Measurements from ENCODE around the gene ZXDC.

DNA sequence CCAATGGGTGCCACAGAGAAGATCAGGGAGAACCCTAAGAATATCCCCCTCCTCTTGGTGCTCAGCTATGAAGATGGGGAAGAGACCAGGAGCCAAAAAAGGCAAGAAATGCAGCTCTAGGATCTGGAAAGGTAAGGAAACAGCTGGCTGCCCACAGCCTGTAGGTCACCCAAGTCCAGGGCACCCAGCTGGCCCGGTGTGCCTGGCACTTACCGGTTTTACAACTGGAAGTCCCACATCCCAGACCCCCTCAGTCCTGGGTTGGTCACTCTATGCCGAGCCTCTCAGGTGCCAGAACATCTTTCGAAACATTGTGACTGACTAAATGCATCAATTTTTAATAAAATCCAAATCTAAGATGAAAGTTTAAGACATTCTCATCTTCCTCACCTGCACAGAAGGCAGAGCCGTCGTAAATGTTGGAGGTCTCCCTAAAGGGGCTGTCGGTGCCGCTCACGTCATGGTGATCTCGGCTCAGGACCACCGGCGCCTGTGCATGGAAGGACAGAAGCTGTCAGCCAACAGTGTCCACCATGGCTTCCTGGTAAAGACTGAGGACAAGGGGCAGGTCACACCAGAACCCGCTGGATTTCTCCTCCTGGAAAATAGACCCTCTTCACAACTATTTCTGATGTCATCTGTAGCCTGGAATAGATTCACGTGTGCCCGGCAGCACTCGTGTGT lies 13.3 kb upstream of the ZXDC start:
- TF ChIP-seq, protein P1, sequence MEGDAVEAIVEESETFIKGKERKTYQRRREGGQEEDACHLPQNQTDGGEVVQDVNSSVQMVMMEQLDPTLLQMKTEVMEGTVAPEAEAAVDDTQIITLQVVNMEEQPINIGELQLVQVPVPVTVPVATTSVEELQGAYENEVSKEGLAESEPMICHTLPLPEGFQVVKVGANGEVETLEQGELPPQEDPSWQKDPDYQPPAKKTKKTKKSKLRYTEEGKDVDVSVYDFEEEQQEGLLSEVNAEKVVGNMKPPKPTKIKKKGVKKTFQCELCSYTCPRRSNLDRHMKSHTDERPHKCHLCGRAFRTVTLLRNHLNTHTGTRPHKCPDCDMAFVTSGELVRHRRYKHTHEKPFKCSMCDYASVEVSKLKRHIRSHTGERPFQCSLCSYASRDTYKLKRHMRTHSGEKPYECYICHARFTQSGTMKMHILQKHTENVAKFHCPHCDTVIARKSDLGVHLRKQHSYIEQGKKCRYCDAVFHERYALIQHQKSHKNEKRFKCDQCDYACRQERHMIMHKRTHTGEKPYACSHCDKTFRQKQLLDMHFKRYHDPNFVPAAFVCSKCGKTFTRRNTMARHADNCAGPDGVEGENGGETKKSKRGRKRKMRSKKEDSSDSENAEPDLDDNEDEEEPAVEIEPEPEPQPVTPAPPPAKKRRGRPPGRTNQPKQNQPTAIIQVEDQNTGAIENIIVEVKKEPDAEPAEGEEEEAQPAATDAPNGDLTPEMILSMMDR (IDR thresholded peaks at IDR 0.05), result no peak
- TF ChIP-seq POLR2A (IDR thresholded peaks at IDR 0.05), result no peak
- no peak for TF ChIP-seq EP300 (IDR thresholded peaks at IDR 0.05)

Data from tibial nerve (tissue), 4 donors.